ENCODE data around the gene ASIC4. TPM values are rescaled to one million over a fixed set of nuclear protein-coding genes. Genes with fewer than 3 reads are reported as not detected.

Gene ASIC4
- total RNA-seq, 1 donor from 2014 or later, result 1.6 TPM

DNA sequence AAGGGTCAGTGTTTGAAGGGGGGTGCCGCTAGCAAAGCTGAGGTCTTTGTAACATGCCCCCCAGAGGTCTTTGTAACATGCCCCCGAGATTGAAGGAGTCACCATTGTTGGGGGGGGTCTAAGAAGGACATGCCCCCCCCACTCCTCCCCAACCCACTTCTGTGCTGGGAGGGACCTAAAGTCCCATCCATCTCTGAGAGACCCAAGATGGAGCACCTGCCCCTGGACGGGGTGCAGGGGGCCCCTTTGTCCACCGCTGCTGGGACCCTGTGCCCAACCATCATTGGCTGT is 5.9 kb upstream of the ASIC4 start:
- peaks cover 11% of the 10 kb centered on the region for H3K27me3 Mint-ChIP-seq (ENCODE audit: unreplicated experiment)
- DNase-seq (ENCODE audit: low spot score), result no peak

DNA sequence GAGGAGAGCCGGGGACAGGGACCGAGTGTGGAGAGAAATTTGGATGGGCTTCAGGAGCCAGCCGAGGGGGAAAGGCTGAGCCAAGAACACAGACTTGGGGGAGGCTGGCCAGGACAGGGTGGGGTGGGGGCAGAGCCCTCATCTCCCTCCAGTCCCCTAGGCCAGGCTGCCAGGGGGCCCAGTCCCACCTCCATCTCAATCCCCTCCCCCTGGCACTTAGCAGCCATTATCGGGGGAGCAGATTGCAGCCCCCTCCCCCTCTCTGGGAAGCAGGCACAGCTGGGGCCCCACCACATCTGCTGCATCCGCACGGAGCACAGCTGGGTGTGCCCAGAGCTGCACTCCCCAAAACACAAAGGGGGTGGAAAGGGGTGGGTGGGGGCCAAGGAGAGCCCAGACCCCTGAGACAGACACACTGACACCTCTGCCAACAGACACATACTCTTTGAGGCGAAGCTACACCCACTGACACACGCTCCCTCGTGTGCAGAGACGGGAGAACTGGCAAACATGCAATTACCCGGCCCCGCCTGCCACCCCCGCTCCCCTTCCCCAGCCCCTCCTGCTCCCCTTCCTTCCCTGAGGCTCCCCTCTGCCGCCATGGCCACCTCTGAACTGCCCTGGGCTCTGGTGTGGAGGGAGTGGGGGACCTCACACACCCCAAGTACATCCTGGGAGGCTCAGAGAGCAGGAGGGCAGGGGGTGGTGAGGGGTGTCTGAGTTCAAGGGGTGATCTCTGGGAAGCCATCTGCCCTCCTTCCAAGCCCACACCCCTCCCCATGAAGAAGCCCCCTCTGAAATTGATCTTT is 5.1 kb upstream of the ASIC4 start:
- Mint-ChIP-seq H3K4me3 (ENCODE audit: unreplicated experiment) (peak overlapping the region; percentile 79), H3K9me3 (ENCODE audit: unreplicated experiment) (no peaks in the 10 kb centered on the region), H3K27ac (ENCODE audit: unreplicated experiment) (peak overlapping the region; percentile 57), H3K4me1 (ENCODE audit: unreplicated experiment) (peaks cover 35% of the 10 kb centered on the region), H3K27me3 (ENCODE audit: unreplicated experiment) (peaks cover 14% of the 10 kb centered on the region), H3K36me3 (ENCODE audit: low read depth, unreplicated experiment) (peaks cover 18% of the 10 kb centered on the region)
- TF ChIP-seq, protein P1, sequence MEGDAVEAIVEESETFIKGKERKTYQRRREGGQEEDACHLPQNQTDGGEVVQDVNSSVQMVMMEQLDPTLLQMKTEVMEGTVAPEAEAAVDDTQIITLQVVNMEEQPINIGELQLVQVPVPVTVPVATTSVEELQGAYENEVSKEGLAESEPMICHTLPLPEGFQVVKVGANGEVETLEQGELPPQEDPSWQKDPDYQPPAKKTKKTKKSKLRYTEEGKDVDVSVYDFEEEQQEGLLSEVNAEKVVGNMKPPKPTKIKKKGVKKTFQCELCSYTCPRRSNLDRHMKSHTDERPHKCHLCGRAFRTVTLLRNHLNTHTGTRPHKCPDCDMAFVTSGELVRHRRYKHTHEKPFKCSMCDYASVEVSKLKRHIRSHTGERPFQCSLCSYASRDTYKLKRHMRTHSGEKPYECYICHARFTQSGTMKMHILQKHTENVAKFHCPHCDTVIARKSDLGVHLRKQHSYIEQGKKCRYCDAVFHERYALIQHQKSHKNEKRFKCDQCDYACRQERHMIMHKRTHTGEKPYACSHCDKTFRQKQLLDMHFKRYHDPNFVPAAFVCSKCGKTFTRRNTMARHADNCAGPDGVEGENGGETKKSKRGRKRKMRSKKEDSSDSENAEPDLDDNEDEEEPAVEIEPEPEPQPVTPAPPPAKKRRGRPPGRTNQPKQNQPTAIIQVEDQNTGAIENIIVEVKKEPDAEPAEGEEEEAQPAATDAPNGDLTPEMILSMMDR (IDR thresholded peaks at IDR 0.05; ENCODE audit: unreplicated experiment), result no peak
- no peak for DNase-seq (ENCODE audit: low spot score)

More for the DNA sequence above, 5.9 kb upstream of the ASIC4 start:
- H3K4me1 Mint-ChIP-seq (ENCODE audit: unreplicated experiment), result peaks cover 34% of the 10 kb centered on the region
- H3K4me3 Mint-ChIP-seq (ENCODE audit: unreplicated experiment), result no peak overlapping the region
- TF ChIP-seq, protein P1 (IDR thresholded peaks at IDR 0.05; ENCODE audit: unreplicated experiment), result no peak
- H3K36me3 Mint-ChIP-seq (ENCODE audit: low read depth, unreplicated experiment), result peaks cover 22% of the 10 kb centered on the region
- H3K9me3 Mint-ChIP-seq (ENCODE audit: unreplicated experiment), result no peaks in the 10 kb centered on the region
- no peak overlapping the region for H3K27ac Mint-ChIP-seq (ENCODE audit: unreplicated experiment)

DNA sequence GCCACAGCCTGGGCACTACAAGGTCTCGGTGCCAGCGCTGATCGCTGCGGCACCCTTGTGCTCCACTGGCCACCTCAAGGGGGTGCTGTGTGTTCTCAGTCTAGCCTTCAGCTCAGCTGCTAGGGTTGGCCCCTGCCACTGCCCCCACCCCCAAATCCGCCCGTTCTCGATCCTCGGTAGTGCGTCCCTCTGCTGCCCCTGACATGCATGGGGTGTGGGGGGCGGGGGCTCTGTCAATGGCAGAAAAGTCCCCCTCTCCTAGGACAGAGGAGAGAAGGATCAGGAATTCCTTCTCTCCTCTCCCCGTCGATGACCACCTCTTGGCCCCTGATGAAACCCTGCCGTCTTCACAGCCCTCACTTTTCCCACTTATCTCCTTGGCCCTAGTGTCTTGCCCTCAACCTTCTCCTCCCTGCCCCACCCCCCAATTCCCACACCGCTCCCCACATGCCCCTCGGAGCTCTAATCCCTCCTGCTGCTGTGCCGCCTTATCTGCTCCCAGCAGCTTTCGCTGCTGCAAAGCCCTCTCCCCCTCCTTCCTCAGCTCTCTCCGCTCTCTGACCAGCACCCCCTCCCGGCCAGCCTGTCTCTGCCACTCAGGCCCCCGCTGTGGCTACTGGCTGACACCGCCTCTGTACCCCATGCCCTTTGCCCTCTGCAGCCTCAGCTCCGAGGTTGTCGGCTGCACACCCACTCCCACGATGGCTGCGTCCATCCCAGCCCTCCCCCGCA is 4.3 kb upstream of the ASIC4 start:
- Mint-ChIP-seq H3K4me3 (ENCODE audit: unreplicated experiment) (peak overlapping the region; percentile 79), H3K27me3 (ENCODE audit: unreplicated experiment) (peaks cover 11% of the 10 kb centered on the region), H3K4me1 (ENCODE audit: unreplicated experiment) (peaks cover 36% of the 10 kb centered on the region), H3K9me3 (ENCODE audit: unreplicated experiment) (no peaks in the 10 kb centered on the region), H3K27ac (ENCODE audit: unreplicated experiment) (peak overlapping the region; percentile 57), H3K36me3 (ENCODE audit: low read depth, unreplicated experiment) (peaks cover 13% of the 10 kb centered on the region)
- peak; percentile 80 for DNase-seq (ENCODE audit: low spot score)
- TF ChIP-seq, protein P1 (IDR thresholded peaks at IDR 0.05; ENCODE audit: unreplicated experiment), result peak; percentile 42

DNA sequence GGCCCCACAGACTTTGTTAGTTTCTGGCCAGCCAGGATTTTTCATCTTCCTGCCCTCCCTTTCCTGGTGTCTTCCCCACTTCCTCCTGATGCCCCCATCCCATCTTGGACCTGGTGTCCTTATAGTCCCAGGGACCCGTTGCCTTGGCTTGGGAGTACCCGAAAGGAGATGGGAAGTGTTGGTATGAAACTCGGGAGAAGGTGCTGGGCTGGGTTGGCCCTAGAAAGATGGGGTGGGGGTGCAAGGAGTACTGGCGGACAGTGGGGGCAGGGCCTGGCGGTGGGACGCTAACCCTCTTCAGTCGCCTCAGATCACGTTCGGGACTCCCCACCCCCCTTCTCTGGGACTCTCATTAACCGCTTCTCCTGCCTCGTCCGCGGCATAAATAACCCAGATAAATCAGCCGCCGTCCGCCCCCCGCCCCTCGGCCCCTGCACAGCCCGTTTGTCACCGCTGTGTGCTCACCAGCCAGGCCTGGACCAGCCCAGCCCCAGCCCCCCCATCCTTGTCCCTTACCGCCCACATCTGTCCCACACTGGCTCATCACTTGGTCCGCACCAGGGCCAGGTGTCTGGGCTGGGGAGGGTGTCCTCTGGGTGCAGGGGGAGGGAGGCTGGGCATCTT is 3.7 kb upstream of the ASIC4 start:
- no peaks in the 10 kb centered on the region for H3K9me3 Mint-ChIP-seq (ENCODE audit: unreplicated experiment)
- H3K27ac Mint-ChIP-seq (ENCODE audit: unreplicated experiment), result peak overlapping the region; percentile 57
- DNase-seq (ENCODE audit: low spot score), result no peak
- TF ChIP-seq, protein P1 (IDR thresholded peaks at IDR 0.05; ENCODE audit: unreplicated experiment), result no peak
- H3K4me1 Mint-ChIP-seq (ENCODE audit: unreplicated experiment), result peaks cover 37% of the 10 kb centered on the region
- peak overlapping the region; percentile 79 for H3K4me3 Mint-ChIP-seq (ENCODE audit: unreplicated experiment)
- peaks cover 11% of the 10 kb centered on the region for H3K27me3 Mint-ChIP-seq (ENCODE audit: unreplicated experiment)
- peaks cover 11% of the 10 kb centered on the region for H3K36me3 Mint-ChIP-seq (ENCODE audit: low read depth, unreplicated experiment)
